Ovary (tissue), 3 donors: ENCODE results near the gene ZNF782.

Experiments
- EP300 ChIP-seq: sonication (generic); formaldehyde crosslinking; IDR thresholded peaks from one replicate; pipeline ENCODE4 v1.6.1; 2017; ENCODE audit warnings: antibody characterized with exemption
- POLR2A ChIP-seq: fragments of 450-650 bp; IDR thresholded peaks from one replicate; pipeline ENCODE4 v1.6.1; 2017; ENCODE audit warnings: antibody characterized with exemption, mild to moderate bottlenecking, moderate library complexity
- TF ChIP-seq, protein P1 (sequence below), 3 donors: fragments of 450-650 bp in 2 of 3; fragments of 200-600 bp in 1 of 3; IDR thresholded peaks; one replicate each; pipeline versions ENCODE4 v1.5.1 to v1.8.0; 2016 to 2022; ENCODE audit warnings: antibody characterized with exemption in 3 of 3, mild to moderate bottlenecking in 1 of 3
- donor health status: DM: no; HTN: no; CAD: no.

DNA sequence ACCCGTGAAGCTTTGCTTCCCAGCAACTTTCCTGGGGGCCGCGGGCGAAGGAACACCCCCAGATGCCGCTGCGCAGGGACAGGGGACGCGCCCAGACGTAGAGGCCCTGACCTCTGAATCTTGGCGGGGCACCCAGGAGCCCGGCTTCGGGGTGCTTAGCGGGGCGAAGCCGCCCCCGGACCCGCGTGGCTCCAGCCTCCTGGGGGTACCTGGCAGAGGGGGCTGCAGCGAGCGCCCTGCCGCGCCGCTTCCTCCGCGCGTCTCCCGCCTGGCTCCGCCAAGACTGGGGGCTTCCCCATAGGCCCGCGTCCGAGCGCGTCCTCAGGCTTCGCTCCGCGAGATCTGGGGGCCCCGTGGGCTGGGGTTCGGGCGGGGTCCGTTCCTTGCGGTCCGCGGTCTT, 23.0 kb upstream of the ZNF782 start:
- TF ChIP-seq, protein P1, sequence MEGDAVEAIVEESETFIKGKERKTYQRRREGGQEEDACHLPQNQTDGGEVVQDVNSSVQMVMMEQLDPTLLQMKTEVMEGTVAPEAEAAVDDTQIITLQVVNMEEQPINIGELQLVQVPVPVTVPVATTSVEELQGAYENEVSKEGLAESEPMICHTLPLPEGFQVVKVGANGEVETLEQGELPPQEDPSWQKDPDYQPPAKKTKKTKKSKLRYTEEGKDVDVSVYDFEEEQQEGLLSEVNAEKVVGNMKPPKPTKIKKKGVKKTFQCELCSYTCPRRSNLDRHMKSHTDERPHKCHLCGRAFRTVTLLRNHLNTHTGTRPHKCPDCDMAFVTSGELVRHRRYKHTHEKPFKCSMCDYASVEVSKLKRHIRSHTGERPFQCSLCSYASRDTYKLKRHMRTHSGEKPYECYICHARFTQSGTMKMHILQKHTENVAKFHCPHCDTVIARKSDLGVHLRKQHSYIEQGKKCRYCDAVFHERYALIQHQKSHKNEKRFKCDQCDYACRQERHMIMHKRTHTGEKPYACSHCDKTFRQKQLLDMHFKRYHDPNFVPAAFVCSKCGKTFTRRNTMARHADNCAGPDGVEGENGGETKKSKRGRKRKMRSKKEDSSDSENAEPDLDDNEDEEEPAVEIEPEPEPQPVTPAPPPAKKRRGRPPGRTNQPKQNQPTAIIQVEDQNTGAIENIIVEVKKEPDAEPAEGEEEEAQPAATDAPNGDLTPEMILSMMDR (IDR thresholded peaks at IDR 0.05): no peak
- no peak for TF ChIP-seq POLR2A
- TF ChIP-seq EP300: no peak
